Embryonic facial prominence (tissue), 1 donor: ENCODE data around the gene RAB1B.
"Not testable (repeated sequence)": the region's sequence is repeated elsewhere in the genome, so short reads cannot be mapped to it uniquely, and the experiment has no call there.

Source experiments
- DNase-seq: peaks from one replicate; pipeline ENCODE4 v3.0.0-alpha.2; 2016; ENCODE audit errors: extremely low spot score

Gene RAB1B

DNA sequence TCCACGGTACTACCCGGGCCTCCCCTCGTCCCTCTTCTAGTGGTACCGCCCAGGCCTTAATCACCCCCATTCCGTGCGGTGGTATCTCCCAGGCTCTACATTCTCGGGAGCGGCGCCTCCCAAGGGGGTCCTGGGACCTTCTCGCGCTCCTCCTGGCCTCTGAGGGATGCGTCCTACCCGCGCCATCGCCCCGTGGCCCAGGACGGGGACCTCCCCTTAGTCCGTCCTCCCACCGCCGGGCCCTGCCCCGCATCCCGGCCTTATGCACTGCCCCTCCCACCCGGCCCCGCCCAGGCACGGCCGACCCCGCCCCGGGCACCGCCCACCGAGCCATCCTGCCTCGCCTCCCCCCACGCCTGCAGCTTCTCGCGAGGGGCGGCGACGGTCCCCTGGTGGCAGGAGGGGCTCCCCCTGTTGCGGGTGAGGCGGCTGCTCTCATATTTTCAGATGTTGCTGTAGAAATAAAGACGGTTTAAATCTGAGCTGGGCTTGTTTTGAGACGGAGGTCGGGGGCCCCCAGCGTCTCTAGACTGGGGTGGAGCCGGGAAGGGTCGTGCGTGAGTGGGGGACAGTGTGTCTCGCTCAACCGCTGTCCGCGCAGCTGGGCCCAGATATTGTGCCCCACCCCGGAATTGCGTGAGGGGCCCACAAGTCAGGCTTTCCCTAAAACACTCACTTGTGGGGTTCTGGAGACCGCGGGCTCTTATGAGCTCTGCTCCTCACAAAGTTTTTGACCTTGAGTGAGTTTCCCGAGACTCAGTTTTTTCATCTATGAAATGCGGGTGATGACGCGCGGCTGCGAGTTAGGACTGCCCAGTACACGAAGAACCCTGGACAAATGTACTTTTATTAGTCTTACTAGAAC is 828 bp upstream of the RAB1B start:
- peak; percentile 71 for DNase-seq

DNA sequence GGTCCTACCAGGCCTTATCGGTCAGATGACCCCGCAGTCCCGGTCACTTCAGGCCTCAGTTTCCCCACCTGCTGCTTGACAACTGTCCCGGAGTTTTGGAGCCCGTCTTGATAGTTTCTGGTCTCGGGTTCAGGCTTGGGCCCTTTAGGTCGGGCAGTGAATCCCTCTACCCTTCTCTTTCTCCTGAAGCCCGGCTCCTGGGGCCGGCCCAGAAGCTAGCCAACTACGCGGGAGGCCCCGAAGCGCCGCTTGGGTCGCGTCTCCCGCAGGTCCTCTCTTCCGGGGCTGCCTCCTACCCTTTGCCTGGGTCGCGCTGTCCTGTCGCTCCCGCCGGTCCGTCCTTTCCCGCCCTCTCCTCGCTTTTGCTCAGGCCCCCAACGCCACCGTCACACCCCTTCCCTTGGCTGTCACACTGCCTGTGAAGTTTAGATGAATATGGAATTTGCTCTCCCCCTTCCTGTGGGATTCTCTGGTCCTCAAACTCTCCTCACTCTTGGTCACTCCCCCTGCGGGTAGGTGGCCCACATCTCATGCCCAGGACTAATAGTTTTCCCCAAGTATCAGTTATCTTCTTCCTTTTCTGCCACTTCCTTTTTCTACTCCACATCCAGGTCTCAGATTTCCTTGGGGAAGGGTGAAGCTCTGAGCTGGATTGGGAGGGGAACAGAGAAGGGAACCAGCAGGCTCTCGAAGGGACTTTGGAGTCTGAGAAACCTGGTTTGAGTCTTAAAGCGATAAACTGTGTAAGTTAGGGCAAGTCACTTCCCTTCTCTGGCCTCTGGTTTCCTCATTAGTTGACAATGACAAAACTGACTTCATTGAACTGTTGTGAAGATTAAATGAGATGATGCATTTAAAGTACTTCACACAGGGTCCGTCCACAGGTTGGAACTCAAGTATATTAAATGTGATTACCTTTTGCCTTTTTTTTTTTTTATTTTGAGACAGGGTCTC is 790 bp downstream of the RAB1B start:
- DNase-seq = no peak

DNA sequence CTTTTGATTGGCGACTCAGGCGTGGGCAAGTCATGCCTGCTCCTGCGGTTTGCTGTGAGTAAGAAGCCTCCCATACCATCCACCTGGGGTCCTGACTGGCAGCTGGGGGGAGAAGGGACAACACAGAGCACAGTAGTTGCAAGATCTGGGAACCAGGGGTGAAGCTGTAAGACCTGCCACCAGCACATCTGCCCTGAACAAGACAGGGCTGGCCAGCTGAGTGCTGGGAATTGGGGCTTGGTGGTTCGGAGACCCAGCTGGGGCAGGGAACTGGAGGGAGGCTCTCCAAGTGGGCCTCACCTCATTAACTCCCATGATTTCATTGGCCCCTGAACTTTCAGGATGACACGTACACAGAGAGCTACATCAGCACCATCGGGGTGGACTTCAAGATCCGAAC is 3.4 kb downstream of the RAB1B start:
- no peak for DNase-seq

DNA sequence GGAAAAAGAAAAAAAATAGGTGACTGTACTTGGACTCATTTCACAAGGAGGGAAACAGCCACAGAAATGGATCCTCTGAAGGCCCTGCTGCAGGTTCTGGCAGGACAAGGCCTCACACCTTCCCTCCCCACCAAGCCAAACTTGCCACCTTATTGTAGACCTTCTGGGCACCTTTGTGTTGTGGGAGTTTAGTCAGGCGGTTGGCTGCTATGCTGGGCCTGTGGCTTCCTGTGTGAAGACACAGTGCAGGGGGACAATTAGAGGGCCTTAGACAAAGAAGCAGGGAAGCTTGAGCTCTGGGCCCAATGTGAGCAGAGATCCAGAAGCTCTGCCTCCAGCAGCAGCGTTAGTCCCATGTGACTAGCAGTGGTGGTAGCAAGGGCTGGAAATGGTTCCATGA is 4.2 kb downstream of the RAB1B start:
- no peak for DNase-seq

DNA sequence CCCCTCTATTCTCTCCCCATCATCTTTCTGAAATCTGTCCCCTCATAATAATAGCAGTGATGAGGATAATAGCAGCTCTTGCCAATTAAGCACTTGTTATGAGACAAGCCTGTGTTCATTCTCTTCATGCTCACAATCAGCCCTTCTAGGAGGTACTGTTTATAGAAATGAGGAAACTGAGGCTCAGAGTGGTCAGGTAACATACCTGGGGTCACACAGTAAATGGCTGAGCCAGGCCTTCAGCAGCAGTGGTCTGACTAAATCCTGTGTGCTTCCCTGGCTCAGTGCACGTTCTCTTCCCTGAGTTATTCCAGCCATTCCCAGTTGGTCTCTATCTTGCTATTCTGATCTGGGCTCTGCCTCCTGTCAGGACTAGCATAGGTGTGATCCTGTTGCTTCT is 5.8 kb downstream of the RAB1B start:
- no peak for DNase-seq

DNA sequence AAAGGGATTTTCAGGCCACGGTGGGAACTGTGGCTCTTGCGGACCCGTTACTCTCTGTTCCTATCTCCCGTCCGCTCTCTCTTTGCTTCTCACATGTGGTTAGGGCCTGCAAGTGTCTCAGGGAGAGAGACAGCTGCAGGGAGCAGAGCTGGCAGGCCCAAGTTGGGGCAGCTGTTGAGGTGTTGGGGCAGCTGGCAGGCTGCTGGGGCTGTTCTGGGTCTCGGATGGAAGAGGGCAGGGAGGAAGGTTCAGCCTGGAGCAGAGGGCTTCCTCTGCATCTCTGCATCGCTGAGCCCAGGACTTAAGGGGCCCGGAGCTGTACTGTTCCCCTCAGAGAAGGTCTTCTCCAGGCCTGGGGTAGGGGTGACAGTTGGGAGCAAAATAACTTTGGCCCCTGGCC is 7.0 kb downstream of the RAB1B start:
- DNase-seq = no peak

DNA sequence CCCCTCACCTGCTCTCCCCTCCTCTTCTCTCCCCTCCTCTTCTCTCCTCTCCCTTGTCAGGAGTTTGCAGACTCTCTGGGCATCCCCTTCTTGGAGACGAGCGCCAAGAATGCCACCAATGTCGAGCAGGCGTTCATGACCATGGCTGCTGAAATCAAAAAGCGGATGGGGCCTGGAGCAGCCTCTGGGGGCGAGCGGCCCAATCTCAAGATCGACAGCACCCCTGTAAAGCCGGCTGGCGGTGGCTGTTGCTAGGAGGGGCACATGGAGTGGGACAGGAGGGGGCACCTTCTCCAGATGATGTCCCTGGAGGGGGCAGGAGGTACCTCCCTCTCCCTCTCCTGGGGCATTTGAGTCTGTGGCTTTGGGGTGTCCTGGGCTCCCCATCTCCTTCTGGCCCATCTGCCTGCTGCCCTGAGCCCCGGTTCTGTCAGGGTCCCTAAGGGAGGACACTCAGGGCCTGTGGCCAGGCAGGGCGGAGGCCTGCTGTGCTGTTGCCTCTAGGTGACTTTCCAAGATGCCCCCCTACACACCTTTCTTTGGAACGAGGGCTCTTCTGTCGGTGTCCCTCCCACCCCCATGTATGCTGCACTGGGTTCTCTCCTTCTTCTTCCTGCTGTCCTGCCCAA is 7.7 kb downstream of the RAB1B start:
- DNase-seq = no peak

DNA sequence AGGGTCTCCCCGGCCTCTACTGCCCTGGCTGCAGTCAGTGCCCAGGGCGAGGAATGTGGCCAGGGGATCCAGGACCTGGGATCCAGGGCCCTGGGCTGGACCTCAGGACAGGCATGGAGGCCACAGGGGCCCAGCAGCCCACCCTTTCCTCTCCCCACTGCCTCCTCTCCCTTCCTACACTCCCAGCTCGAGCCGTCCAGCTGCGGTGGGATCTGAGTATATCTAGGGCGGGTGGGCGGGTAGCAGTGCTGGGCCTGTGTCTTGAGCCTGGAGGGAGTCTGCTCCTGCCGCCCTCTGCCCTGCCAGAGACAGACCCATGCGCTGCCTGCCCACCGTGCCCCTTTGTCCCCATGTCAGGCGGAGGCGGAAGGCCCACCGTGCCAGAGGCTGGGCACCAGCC is 8.2 kb downstream of the RAB1B start:
- DNase-seq = not testable (repeated sequence)

DNA sequence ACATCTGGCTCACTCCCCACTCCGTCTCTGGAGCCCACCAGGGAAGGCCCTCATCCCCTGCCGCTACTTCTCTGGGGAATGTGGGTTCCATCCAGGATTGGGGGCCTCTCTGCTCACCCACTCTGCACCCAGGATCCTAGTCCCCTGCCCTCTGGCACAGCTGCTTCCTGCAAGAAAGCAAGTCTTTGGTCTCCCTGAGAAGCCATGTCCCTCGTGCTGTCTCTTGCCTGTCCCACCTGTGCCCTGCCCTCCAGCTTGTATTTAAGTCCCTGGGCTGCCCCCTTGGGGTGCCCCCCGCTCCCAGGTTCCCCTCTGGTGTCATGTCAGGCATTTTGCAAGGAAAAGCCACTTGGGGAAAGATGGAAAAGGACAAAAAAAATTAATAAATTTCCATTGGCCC is 8.6 kb downstream of the RAB1B start:
- not testable (repeated sequence) for DNase-seq

DNA sequence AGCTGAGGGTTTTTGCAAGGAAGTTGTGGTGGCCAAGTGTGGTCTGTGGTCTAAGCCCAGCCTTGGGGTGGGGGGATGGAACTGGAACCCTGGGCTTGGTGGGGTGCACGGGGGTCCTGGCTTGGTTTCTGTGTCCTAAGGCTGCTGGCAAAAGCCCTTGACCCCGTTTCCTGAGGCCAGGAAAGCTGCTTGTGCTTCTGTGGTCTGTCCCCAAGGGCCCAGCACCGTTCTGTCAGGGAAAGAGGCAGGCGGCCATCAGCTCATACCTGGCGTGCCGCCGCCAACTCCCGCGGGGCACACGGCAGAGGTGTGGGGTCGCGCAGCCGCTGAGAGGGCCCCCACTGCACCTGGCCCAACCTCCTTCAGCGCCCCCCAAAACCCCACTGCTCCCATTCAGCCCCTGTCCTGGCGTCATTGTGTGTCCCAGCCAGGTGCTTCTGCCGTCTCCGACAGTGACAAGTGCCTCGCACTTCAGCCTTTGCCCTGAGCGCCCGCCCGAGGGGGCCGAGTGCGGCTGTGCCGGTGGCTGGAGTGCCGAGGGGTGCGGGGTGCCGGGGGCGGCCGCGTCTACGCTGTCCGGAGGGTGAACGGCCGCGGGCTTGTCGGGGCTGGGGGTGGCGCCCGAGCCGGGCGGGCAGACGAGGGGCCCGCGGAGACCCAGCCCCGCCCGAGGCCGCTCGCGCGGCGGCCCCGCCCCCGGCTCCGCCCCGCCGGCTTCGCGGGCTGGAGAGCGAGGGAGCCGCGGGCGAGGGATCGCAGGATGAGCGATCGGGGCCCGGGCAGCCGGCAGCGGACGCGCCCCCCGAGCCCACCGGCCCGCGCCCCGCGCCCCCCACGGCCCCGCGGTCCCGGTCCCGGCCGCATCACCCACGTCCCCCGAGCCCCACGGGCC is 9.3 kb downstream of the RAB1B start, which contains the start of gene CNIH2:
Gene CNIH2, plus strand, starts transcription at position 705 of the 892 bp plus-strand sequence. CDS start 282 bp downstream, outside the sequence.
- no peak for DNase-seq

DNA sequence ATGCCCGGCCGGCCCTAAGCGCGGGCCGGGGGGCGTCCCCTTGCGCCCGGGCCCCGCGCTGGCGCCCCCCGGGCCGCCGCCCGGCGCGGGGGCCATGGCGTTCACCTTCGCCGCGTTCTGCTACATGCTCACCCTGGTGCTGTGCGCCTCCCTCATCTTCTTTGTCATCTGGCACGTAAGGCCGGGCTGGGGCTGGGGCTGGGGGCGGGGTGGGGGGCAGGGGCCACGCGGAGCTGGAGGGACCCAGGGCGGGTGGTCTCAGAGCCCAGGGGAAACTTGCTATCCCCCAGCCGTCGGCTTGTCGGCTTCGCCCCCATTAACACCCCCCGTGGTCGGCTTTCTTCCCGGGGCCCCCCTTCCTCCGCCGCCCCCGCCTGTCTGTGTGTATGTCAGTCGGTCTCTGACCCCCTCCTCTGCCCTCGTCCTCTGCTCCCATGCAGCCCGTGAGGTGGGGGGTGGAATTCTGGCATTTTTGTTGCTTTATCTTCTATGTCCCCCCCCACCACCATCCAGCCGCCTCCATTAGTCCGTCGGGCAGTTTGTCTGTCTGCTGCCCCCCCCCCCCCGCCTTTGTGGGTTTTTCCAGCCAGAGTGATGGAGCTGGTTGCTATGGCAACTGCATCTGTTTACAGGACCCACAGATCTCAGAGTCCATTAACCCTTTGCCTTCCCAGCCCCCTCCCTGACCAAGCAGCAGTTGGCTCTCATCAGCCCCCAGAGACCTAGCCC is 10.1 kb downstream of the RAB1B start:
- DNase-seq = no peak

DNA sequence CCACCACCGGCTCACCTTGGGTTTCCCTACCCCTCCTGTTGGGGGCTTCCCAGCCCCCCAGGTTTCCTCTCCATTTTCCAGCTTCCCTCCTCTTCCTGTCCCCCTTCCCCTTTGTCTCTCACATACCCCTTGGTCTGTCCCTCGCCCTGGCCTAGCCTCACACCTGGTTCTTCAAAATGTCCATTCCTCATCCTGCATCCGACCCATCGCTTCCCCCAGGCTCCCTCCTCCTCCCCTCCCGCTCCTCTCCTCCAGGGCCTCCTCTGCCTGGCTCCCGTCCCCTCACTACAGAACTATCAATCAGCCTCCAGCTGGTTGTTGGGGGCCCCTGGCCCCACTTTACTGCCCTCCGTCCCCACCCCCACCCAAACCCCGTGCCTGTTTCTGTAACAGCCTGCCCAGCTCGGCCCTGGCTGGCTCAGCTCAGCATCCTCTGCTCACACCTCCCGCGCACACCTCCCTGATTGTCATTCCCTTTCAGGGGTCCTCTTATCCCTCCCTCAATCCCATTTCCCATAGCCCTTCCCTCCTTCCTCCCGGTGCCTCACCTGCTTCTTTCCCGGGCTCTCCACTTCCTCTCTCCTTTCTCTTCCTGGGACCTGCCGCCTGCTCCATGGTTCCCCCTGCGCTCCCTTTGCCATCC is 10.8 kb downstream of the RAB1B start:
- DNase-seq = no peak

DNA sequence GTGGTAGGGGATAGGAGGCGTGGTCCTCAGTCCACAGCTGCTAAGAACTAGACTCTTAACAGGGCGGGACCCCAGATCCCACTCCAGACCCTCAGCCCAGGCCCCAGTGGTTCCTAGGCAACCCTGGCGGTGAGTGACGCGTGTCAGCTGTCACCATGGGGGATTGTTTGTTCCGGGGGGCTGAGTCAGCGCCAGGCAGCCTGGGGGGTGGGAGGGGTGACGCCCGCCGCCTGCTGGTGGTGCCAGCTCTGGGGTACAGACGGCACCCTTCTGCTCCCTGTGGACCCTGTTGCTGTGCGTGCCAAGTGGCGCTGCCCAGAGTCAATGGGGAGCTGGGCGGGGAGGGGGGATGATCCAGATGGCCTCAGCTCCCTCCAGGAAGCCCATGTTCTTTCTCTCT is 12.0 kb downstream of the RAB1B start:
- DNase-seq = no peak

DNA sequence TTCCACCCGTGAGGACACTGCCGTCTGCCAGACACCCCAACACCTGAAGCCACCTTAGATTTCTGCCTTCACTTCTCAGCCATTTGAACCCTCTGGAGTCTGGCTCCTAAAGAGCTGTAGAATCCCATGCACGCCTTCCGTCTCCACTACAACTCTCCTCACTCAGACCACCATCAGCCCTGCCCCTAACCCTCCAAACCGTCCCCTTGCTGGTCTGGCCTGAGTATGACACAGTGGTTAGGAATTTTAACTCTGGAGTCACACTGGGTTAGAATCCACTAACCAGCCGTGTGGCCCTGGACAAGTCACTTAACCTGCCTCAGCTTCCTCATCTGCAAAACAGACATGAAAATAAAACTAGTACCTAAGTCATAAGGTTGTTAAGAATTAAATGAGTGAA is 12.6 kb downstream of the RAB1B start:
- no peak for DNase-seq

DNA sequence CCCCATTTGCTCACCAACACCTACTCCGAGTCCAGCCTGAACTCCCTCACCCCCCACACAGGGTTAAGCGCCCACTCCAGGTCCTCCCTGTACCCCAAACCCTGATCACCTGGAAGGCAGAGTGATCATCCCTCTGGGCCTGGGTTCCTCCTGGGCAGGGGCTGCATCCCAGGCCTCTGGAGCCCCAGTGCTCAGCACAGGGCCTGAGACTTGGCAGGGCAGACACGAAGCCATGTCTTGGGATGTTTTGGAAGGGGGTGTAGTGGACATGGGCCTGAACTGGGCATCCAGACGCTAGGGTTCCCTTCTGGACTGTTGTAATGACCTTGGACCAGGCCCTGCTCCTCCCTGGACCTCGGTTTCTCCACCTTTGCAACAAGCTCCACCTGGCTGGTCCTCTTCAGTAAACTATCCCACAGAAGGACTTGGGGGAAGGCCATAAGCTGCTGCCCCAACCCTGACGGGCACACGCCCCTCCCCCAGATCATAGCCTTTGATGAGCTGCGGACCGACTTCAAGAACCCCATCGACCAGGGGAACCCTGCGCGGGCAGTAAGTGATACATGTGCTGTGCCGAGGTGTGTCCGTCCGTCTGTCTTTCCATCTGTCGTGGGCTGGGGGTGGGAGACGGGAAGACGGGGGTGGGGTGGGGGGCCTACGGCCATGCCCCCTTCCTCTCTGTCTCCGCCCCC is 13.5 kb downstream of the RAB1B start:
- DNase-seq = no peak

DNA sequence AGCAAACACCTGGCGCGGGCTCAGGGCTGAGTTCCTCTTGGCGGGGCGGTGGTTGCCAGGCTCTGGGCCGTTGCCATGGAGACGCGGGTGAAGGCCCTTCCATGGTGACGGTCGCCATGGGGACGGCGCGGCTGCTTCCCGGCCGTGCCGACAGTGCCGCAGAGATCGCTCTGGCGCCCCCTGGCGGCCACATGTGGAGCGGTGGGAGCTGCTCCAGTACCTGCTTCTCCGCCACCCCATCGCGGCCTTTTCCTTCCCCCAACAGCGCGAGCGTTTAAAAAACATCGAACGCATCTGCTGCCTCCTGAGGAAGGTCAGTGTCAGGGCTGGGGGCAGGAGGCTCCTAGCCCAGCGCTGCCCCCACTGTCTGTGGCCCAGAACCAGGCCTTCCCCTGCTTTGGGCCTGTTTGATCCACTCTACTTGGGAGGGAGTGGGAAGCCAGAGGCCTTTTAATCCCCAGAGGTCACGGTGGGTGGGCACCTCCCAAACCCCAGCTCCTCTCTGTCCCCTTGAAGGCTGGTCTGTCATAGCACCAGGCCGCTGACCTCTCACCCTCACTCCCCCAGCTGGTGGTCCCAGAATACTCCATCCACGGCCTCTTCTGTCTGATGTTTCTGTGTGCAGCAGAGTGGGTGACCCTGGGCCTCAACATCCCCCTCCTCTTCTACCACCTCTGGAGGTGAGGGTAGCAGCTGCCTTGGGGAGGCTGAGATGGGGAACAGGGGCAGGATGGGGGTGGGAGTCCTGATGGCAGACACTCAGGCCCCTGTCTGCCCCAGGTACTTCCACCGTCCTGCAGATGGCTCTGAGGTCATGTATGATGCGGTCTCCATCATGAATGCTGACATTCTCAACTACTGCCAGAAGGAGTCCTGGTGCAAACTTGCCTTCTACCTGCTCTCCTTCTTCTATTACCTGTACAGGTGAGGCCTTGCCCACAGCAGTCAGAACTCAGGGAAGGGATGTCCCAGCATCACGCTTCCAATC is 14.3 kb downstream of the RAB1B start:
- DNase-seq = peak; percentile 96

DNA sequence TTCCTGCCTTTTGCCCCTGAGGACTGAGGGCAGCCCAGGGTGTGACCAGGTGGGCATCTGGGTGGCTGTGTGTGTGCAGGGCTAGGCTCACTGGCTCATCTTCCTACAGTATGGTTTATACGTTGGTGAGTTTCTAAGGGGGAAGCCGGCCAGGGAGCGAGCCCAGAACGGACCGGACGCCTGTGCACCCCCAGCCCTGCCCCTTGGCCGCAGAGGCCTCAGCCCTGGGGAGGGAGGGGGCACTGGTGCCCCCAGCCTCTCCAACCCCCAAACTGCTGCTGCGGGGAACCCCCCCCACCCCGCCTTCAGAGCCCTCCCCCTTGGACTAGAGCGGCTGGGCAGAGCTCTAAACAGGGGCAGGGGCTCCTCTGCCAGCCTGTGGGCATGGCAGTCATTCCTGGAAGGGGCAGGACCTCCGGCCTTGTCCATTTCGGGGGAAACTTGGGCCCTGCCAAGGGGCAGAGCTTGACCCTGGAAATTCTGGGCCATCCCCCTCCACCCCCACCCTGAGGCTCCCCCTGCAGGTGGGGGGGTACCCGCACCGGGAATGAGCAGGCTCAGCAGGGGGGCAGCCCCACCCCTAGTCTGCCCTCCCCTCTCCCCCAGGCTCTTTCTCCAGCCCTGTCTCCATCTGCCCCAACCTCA is 15.1 kb downstream of the RAB1B start:
- DNase-seq = no peak
